ENCODE data around the gene FLNC. TPM values are rescaled to one million over a fixed set of nuclear protein-coding genes. Genes with fewer than 3 reads are reported as not detected.

Gene FLNC
- total and polyA plus RNA-seq, 2 experiments from 2014 or later = 46.6 to 60.7 TPM

DNA sequence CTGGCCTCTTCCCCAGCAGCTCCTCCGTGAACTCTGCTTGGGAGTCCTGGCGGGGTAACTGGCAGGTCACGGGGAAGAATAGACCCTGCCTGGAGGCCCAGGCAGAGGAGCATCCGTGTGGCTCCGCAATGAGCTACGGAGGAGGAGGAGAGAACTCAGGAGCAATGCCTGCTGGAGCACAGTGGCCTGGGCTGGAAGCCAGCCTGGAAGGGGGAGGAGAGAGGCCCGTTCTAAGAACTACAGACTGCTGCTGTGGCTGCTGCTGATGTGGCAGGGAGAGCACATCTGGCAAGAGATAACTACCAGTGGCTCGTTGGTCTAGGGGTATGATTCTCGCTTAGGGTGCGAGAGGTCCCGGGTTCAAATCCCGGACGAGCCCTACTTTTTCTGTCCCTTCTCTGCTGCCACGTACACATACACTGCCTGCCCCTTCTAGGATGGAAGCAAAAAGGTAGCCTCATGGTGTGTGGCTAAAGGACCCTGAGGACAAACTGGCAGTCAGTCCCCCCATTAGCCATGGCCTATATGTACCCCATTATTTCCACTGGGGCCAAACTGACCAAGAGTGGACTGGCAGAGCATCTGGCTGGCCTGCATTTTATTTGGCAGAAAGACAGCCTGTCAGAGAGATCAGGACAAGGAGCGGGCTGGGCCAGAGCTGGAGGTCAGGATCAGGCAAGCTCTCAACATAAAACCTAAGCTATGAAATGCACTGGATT is 46.9 kb upstream of the FLNC start:
- no peak overlapping the region for H2AFZ ChIP-seq

DNA sequence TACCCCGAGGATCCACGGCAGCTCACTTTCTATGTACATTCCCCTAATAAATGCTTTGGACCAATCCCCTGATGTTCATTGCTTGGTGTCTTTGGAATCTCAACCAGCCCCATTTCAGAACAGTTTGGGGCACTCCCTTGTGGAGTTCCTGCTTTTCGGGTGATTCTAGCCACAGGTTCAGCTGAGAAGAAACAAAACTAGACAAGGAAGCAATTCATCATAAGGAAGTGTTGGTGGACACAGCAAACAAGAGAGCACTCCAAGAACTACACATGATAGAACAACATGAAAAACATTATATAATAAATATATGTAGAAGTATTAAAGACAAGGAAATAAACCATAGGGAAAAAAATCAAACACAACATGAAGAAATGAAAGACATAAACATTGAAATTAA is 44.5 kb upstream of the FLNC start:
- no peak overlapping the region for H3K27ac ChIP-seq
- no peak for TF ChIP-seq EZH2phosphoT487 (IDR thresholded peaks at IDR 0.05; ENCODE audit: low read depth, severe bottlenecking, unreplicated experiment)
- no peak for TF ChIP-seq EZH2 (IDR thresholded peaks at IDR 0.05; ENCODE audit: borderline replicate concordance)
- TF ChIP-seq, protein P1, sequence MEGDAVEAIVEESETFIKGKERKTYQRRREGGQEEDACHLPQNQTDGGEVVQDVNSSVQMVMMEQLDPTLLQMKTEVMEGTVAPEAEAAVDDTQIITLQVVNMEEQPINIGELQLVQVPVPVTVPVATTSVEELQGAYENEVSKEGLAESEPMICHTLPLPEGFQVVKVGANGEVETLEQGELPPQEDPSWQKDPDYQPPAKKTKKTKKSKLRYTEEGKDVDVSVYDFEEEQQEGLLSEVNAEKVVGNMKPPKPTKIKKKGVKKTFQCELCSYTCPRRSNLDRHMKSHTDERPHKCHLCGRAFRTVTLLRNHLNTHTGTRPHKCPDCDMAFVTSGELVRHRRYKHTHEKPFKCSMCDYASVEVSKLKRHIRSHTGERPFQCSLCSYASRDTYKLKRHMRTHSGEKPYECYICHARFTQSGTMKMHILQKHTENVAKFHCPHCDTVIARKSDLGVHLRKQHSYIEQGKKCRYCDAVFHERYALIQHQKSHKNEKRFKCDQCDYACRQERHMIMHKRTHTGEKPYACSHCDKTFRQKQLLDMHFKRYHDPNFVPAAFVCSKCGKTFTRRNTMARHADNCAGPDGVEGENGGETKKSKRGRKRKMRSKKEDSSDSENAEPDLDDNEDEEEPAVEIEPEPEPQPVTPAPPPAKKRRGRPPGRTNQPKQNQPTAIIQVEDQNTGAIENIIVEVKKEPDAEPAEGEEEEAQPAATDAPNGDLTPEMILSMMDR (IDR thresholded peaks at IDR 0.05; ENCODE audit: poor library complexity) = no peak
- H2AFZ ChIP-seq = no peak overlapping the region
- no peak for DNase-seq (ENCODE audit: low spot score)
- no peaks in the 10 kb centered on the region for H3K9me2 ChIP-seq (replicated peaks; ENCODE audit: insufficient read depth)
- H3K4me2 ChIP-seq = no peak overlapping the region
- WGBS (ENCODE audit: low lambda C conversion rate, missing lambda C conversion rate) = 91% methylated on average over 3 of the region's 3 CpGs
- H3K9me3 ChIP-seq (ENCODE audit: low read depth) = no peaks in the 10 kb centered on the region
- H3K36me3 ChIP-seq (replicated peaks; ENCODE audit: insufficient read depth, low read depth) = no peaks in the 10 kb centered on the region
- H4K20me1 ChIP-seq (ENCODE audit: insufficient read depth, poor library complexity, severe bottlenecking) = no peaks in the 10 kb centered on the region
- peaks cover 3% of the 10 kb centered on the region for H3K27me3 ChIP-seq
- H3K79me2 ChIP-seq = no peaks in the 10 kb centered on the region
- H3K4me3 ChIP-seq = no peak overlapping the region
- H3K4me1 ChIP-seq (ENCODE audit: insufficient read depth) = peaks cover 9% of the 10 kb centered on the region

More for the DNA sequence above, 46.9 kb upstream of the FLNC start:
- no peak for TF ChIP-seq EZH2phosphoT487 (IDR thresholded peaks at IDR 0.05; ENCODE audit: low read depth, severe bottlenecking, unreplicated experiment)
- no peak overlapping the region for H3K27ac ChIP-seq
- no peaks in the 10 kb centered on the region for H4K20me1 ChIP-seq (ENCODE audit: insufficient read depth, poor library complexity, severe bottlenecking)
- DNase-seq (ENCODE audit: low spot score) = peak; percentile 86
- WGBS (ENCODE audit: low lambda C conversion rate, missing lambda C conversion rate) = 19% methylated on average over 15 of the region's 15 CpGs
- H3K4me3 ChIP-seq = no peak overlapping the region
- no peaks in the 10 kb centered on the region for H3K9me2 ChIP-seq (replicated peaks; ENCODE audit: insufficient read depth)
- peaks cover 5% of the 10 kb centered on the region for H3K4me1 ChIP-seq (ENCODE audit: insufficient read depth)
- no peaks in the 10 kb centered on the region for H3K36me3 ChIP-seq (replicated peaks; ENCODE audit: insufficient read depth, low read depth)
- H3K79me2 ChIP-seq = no peaks in the 10 kb centered on the region
- no peaks in the 10 kb centered on the region for H3K27me3 ChIP-seq
- no peaks in the 10 kb centered on the region for H3K9me3 ChIP-seq (ENCODE audit: low read depth)
- H3K4me2 ChIP-seq = peak overlapping the region; percentile 53

DNA sequence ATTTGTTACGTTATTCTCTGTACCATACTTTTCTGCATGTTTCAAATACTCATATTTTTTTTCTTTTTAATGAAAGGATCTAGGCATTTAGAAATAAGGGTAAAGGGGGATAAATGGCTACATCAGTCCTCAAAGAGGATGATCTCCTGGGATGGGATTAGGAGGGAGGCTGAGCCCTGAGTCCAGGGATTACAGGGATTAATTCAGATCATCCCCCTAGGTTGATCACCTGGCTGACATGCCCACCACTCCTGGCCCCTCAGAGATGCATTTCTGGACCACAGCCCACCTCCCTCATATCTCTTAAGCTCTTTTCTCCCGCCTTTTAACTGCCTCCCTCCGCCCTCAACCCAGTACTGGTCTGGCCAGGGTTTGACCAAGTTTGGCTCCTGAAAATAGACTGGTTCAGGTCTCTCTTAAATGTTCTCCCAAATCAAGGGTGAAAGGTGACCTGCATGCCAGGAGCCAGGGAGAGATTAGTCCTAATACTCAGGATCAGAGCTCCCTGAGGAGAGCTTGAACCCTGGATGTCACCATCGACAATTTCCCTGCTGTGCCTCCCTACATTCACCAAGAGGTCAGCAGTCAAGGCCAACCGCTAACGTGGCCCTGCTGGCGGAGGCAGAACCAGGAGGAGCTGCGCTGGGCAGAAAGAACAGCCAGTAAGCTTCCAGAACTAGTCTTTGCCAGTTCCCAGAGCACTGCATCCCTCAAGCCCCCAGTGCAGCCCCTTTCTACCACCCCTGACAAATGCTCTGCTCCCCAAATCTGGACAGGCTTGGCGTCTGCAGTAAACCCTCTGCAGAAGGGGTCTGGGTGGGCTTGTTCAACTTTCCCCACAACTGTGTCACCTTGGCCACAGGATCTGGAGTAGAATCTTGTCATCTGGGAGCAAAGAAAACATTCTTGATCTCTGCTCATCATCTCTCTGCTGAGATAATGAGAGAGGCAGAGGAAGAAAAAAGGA is 41.5 kb upstream of the FLNC start:
- 79% methylated on average over 9 of the region's 9 CpGs for WGBS (ENCODE audit: low lambda C conversion rate, missing lambda C conversion rate)
- Histone ChIP-seq H3K4me2 (no peak overlapping the region), H3K27me3 (peaks cover 7% of the 10 kb centered on the region), H3K27ac (no peak overlapping the region), H3K36me3 (replicated peaks; ENCODE audit: insufficient read depth, low read depth) (no peaks in the 10 kb centered on the region), H4K20me1 (ENCODE audit: insufficient read depth, poor library complexity, severe bottlenecking) (no peaks in the 10 kb centered on the region), H3K79me2 (no peaks in the 10 kb centered on the region), H2AFZ (no peak overlapping the region), H3K4me1 (ENCODE audit: insufficient read depth) (peaks cover 11% of the 10 kb centered on the region), H3K9me2 (replicated peaks; ENCODE audit: insufficient read depth) (no peaks in the 10 kb centered on the region), H3K9me3 (ENCODE audit: low read depth) (no peaks in the 10 kb centered on the region), H3K4me3 (no peak overlapping the region)
- no peak for DNase-seq (ENCODE audit: low spot score)
- TF ChIP-seq, protein P1 (IDR thresholded peaks at IDR 0.05; ENCODE audit: poor library complexity) = no peak
- TF ChIP-seq EZH2phosphoT487 (IDR thresholded peaks at IDR 0.05; ENCODE audit: low read depth, severe bottlenecking, unreplicated experiment) (no peak), EZH2 (IDR thresholded peaks at IDR 0.05; ENCODE audit: borderline replicate concordance) (no peak)

Data from hepatocyte (in vitro differentiated cells).